Neural cell (in vitro differentiated cells): Measurements from ENCODE around the gene GMDS. TPM values are rescaled to one million over a fixed set of nuclear protein-coding genes. Genes with fewer than 3 reads are reported as not detected.

ENCODE experiments used
- H2AFZ ChIP-seq: fragments of 200-600, 300-800 bp; sonication (generic), shearing (Covaris generic); 2 replicates; pipeline ENCODE4 v1.6.0; 2014; ENCODE audit warnings: low read depth, mild to moderate bottlenecking, antibody characterized with exemption, low read length, moderate library complexity
- H3F3A ChIP-seq: fragments of 200-600 bp; shearing (Covaris generic); 2 replicates; pipeline ENCODE4 v1.6.1; 2016; ENCODE audit warnings: mild to moderate bottlenecking, moderate library complexity, mixed read lengths, antibody characterized with exemption, low read length; ENCODE audit not compliant: insufficient read depth, poor library complexity, severe bottlenecking
- H3K27ac ChIP-seq: fragments of 200-600, 300-800 bp; sonication (generic), shearing (Covaris generic); 2 replicates; pipeline ENCODE4 v1.5.1; 2014; ENCODE audit warnings: mild to moderate bottlenecking, low read length, moderate library complexity
- H3K27me3 ChIP-seq: fragments of 300-800, 200-600 bp; sonication (generic), shearing (Covaris generic); 2 replicates; pipeline ENCODE4 v1.6.0; 2014; ENCODE audit warnings: mild to moderate bottlenecking, low read depth, low read length, moderate library complexity; ENCODE audit not compliant: insufficient read depth
- H3K36me3 ChIP-seq: fragments of 300-800, 200-600 bp; sonication (generic), shearing (Covaris generic); 2 replicates; pipeline ENCODE4 v1.5.1; 2014; ENCODE audit warnings: mild to moderate bottlenecking, antibody characterized with exemption, low read length, moderate library complexity; ENCODE audit not compliant: insufficient read depth
- H3K4me2 ChIP-seq: fragments of 300-800, 200-600 bp; sonication (generic), shearing (Covaris generic); 2 replicates; pipeline ENCODE4 v1.6.0; 2014; ENCODE audit warnings: mild to moderate bottlenecking, low read length
- H3K4me3 ChIP-seq: fragments of 300-800, 200-600 bp; sonication (generic), shearing (Covaris generic); 2 replicates; pipeline ENCODE4 v1.5.1; 2014; ENCODE audit warnings: mild to moderate bottlenecking, low read length, moderate library complexity
- H3K79me2 ChIP-seq: fragments of 200-600 bp; shearing (Covaris generic); replicated peaks from 2 replicates; pipeline ENCODE4 v1.6.0; 2014; ENCODE audit warnings: mild to moderate bottlenecking, low read length, moderate library complexity; ENCODE audit not compliant: insufficient read depth
- H3K9ac ChIP-seq: fragments of 300-800, 200-600 bp; sonication (generic), shearing (Covaris generic); 2 replicates; pipeline ENCODE4 v1.6.1; 2016; ENCODE audit warnings: mild to moderate bottlenecking, low read length, mixed read lengths
- H3K9me2 ChIP-seq: fragments of 200-600 bp; shearing (Covaris generic); 2 replicates; pipeline ENCODE4 v1.6.1; 2016; ENCODE audit warnings: mild to moderate bottlenecking, low read length, mixed read lengths; ENCODE audit not compliant: insufficient read depth
- H3K9me3 ChIP-seq: fragments of 200-600, 300-800 bp; sonication (generic), shearing (Covaris generic); 2 replicates; pipeline ENCODE4 v1.6.1; 2016; ENCODE audit warnings: mild to moderate bottlenecking, mixed run types, low read length, moderate library complexity, mixed read lengths
- H4K20me1 ChIP-seq: fragments of 200-600 bp; shearing (Covaris generic); 2 replicates; pipeline ENCODE4 v1.6.1; 2016; ENCODE audit warnings: mild to moderate bottlenecking, mixed run types; ENCODE audit not compliant: insufficient read depth
- EP300 ChIP-seq: fragments of 450-650 bp; conservative IDR thresholded peaks from 2 replicates; pipeline ENCODE4 v1.6.1; 2014; ENCODE audit warnings: antibody characterized with exemption, mild to moderate bottlenecking, moderate library complexity; ENCODE audit not compliant: poor library complexity, severe bottlenecking
- EZH2 ChIP-seq: fragments of 200-600, 300-800 bp; shearing (Covaris generic), sonication (generic); IDR thresholded peaks from 2 replicates; pipeline ENCODE4 v1.6.1; 2014; ENCODE audit warnings: antibody characterized with exemption, low read length, borderline replicate concordance, mild to moderate bottlenecking; ENCODE audit not compliant: insufficient read depth, poor library complexity, severe bottlenecking
- MXI1 ChIP-seq: fragments of 450-650 bp; conservative IDR thresholded peaks from 2 replicates; pipeline ENCODE4 v1.6.1; 2014; ENCODE audit warnings: antibody characterized with exemption, mild to moderate bottlenecking; ENCODE audit not compliant: poor library complexity, severe bottlenecking
- POLR2AphosphoS5 ChIP-seq: IDR thresholded peaks from 2 replicates; pipeline ENCODE4 v1.6.1; 2012
- RAD21 ChIP-seq: fragments of 450-650 bp; conservative IDR thresholded peaks from 2 replicates; pipeline ENCODE4 v1.6.1; 2014; ENCODE audit warnings: antibody characterized with exemption, mild to moderate bottlenecking, moderate library complexity
- SMC3 ChIP-seq: fragments of 450-650 bp; conservative IDR thresholded peaks from 2 replicates; pipeline ENCODE4 v1.6.1; 2014; ENCODE audit warnings: antibody characterized with exemption, mild to moderate bottlenecking, moderate library complexity; ENCODE audit not compliant: poor library complexity
- TAF1 ChIP-seq: IDR thresholded peaks from 2 replicates; pipeline ENCODE4 v1.6.1; 2012; ENCODE audit warnings: low read depth
- polyA plus RNA-seq: library from polyadenylated mRNA; depleted of rRNA; stranded (reverse); fragments of >200 nt; gene quantifications from 2 replicates; pipeline ENCODE4 v1.2.3, GENCODE V29; 2014
- TF ChIP-seq, protein P1 (sequence below): IDR thresholded peaks from 2 replicates; pipeline ENCODE4 v1.6.1; 2012; ENCODE audit warnings: borderline replicate concordance
- TF ChIP-seq, protein P2 (sequence below): fragments of 450-650 bp; IDR thresholded peaks from 2 replicates; pipeline ENCODE4 v1.5.1; 2014; ENCODE audit warnings: antibody characterized with exemption, mild to moderate bottlenecking, moderate library complexity; ENCODE audit not compliant: poor library complexity, severe bottlenecking

Gene GMDS
- polyA plus RNA-seq, 1 donor from 2014 or later = 11.4 TPM

DNA sequence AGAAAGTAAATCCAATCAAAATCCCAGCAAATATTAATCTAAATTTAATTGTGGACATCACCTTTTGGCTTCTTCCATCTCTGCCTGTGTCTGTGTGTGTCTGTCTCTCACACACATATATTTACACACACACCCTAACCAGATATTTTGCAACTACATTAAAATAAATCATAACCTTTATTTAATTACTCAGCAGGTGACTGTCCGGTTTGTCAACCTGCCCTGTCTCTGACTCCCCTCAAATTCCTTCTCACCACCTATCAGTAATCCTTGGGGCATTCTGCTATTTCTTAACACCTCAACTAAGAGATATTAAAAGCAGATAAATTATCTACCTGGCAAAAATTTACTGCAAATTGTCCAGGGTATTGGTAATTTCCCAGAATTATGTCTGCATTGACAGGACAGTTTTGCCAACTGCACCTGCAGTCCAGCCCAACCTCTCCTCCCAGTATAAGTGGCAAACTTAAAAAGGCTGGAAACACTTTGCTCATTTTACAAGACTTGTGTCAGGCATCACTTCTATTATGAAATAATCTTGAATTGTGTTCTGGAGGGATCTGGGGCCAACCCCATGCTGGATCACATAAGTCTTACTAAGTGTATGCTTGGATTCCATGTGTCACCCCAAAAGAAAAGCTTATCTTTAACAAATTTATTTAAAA is 216.1 kb downstream of the GMDS start:
- H3K79me2 ChIP-seq = no peaks in the 10 kb centered on the region
- H3K9me2 ChIP-seq = no peaks in the 10 kb centered on the region
- H3F3A ChIP-seq = no peaks in the 10 kb centered on the region
- H2AFZ ChIP-seq = no peak overlapping the region
- no peak overlapping the region for H3K4me2 ChIP-seq
- H3K9ac ChIP-seq = no peak overlapping the region
- no peaks in the 10 kb centered on the region for H3K9me3 ChIP-seq
- no peaks in the 10 kb centered on the region for H3K36me3 ChIP-seq
- TF ChIP-seq, protein P1, sequence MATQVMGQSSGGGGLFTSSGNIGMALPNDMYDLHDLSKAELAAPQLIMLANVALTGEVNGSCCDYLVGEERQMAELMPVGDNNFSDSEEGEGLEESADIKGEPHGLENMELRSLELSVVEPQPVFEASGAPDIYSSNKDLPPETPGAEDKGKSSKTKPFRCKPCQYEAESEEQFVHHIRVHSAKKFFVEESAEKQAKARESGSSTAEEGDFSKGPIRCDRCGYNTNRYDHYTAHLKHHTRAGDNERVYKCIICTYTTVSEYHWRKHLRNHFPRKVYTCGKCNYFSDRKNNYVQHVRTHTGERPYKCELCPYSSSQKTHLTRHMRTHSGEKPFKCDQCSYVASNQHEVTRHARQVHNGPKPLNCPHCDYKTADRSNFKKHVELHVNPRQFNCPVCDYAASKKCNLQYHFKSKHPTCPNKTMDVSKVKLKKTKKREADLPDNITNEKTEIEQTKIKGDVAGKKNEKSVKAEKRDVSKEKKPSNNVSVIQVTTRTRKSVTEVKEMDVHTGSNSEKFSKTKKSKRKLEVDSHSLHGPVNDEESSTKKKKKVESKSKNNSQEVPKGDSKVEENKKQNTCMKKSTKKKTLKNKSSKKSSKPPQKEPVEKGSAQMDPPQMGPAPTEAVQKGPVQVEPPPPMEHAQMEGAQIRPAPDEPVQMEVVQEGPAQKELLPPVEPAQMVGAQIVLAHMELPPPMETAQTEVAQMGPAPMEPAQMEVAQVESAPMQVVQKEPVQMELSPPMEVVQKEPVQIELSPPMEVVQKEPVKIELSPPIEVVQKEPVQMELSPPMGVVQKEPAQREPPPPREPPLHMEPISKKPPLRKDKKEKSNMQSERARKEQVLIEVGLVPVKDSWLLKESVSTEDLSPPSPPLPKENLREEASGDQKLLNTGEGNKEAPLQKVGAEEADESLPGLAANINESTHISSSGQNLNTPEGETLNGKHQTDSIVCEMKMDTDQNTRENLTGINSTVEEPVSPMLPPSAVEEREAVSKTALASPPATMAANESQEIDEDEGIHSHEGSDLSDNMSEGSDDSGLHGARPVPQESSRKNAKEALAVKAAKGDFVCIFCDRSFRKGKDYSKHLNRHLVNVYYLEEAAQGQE = no peak
- TF ChIP-seq EZH2 = no peak
- TF ChIP-seq, protein P2, sequence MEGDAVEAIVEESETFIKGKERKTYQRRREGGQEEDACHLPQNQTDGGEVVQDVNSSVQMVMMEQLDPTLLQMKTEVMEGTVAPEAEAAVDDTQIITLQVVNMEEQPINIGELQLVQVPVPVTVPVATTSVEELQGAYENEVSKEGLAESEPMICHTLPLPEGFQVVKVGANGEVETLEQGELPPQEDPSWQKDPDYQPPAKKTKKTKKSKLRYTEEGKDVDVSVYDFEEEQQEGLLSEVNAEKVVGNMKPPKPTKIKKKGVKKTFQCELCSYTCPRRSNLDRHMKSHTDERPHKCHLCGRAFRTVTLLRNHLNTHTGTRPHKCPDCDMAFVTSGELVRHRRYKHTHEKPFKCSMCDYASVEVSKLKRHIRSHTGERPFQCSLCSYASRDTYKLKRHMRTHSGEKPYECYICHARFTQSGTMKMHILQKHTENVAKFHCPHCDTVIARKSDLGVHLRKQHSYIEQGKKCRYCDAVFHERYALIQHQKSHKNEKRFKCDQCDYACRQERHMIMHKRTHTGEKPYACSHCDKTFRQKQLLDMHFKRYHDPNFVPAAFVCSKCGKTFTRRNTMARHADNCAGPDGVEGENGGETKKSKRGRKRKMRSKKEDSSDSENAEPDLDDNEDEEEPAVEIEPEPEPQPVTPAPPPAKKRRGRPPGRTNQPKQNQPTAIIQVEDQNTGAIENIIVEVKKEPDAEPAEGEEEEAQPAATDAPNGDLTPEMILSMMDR = no peak
- no peak for TF ChIP-seq RAD21
- no peak for TF ChIP-seq POLR2AphosphoS5
- TF ChIP-seq TAF1 = no peak
- TF ChIP-seq EP300 = no peak
- no peak for TF ChIP-seq SMC3
- TF ChIP-seq MXI1 = no peak
- no peak overlapping the region for H3K4me3 ChIP-seq
- H4K20me1 ChIP-seq = no peaks in the 10 kb centered on the region
- no peaks in the 10 kb centered on the region for H3K27me3 ChIP-seq
- no peak overlapping the region for H3K27ac ChIP-seq

DNA sequence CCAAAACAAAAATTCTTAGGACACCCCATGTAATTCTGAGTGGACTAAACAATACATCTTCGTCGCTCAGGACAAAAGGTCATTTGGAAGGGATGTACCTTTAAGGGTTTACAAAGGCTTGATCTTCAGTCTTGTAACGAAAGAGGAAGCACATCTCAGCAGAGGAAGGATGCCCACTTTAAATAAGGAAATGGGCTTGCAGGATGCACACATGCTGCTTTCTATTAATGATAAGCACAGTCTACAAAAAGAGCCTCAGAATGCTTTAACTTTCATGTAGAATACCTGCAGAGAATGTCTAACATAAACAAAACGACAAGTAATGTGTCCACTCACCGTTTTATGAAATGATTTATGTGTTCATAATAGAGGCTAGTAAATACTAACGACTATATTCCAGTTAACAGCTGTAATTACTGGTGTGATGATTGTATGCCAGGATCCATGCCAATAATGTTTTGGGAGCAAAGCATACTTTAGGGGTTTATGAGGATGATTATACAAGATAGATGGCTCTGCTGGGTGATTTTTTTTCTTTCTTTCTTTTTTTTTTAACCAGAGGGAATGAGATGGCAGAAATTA is 216.9 kb downstream of the GMDS start:
- H3K4me2 ChIP-seq = no peak overlapping the region
- no peak overlapping the region for H2AFZ ChIP-seq
- H3K4me3 ChIP-seq = no peak overlapping the region
- no peaks in the 10 kb centered on the region for H3K79me2 ChIP-seq
- no peaks in the 10 kb centered on the region for H3K36me3 ChIP-seq
- H3K27me3 ChIP-seq = no peaks in the 10 kb centered on the region
- no peak overlapping the region for H3K9ac ChIP-seq
- no peak overlapping the region for H3K27ac ChIP-seq
- H3K9me3 ChIP-seq = no peaks in the 10 kb centered on the region
- H3F3A ChIP-seq = no peaks in the 10 kb centered on the region
- no peaks in the 10 kb centered on the region for H3K9me2 ChIP-seq
- no peaks in the 10 kb centered on the region for H4K20me1 ChIP-seq
- TF ChIP-seq, protein P2 = no peak
- TF ChIP-seq TAF1 (no peak), SMC3 (no peak), EP300 (no peak), POLR2AphosphoS5 (no peak), RAD21 (no peak), EZH2 (no peak), MXI1 (no peak)
- TF ChIP-seq, protein P1 = no peak
